Measurements from ENCODE around the gene CTPS1. TPM values are rescaled to one million over a fixed set of nuclear protein-coding genes. Genes with fewer than 3 reads are reported as not detected.

The CTPS1 gene
- total RNA-seq, 3 donors from 2014 or later = 13.1 to 20.0 (median 13.2) TPM

GRCh38 chr1:40988280-40988679 lies 8.8 kb downstream of the CTPS1 start:
- Histone ChIP-seq H3K36me3 (peaks cover 5% of the 10 kb centered on the region), H3K4me1 (no peaks in the 10 kb centered on the region)
- intact Hi-C loops (cut with DNase I; ENCODE audit: low total_unique reads) = no loop called here

DNA sequence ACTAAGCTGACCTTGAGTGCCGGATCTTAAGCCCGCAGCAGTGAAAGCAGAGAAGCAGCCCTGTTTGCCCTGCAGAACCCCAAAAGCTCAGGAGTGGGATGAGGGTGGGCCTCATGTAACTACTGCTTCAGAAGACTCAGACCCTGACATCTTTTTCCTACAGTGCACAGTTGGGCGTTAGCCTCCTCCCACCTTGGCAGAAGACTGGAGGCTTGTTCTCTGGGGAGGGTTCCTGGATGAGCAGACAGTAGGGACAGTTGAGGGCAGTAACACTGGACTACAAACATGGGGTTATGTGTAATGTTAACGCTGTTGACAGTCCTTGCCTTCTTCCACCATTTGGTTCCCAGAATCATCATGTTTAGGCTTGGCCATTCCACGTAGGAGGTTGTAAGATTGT lies 9.6 kb downstream of the CTPS1 start:
- Histone ChIP-seq H3K36me3 (peaks cover 5% of the 10 kb centered on the region), H3K9me3 (no peaks in the 10 kb centered on the region), H3K27me3 (no peaks in the 10 kb centered on the region), H3K27ac (no peak overlapping the region), H3K4me1 (no peaks in the 10 kb centered on the region), H3K4me3 (no peak overlapping the region)
- TF ChIP-seq POLR2AphosphoS5 (IDR thresholded peaks at IDR 0.05) = no peak
- TF ChIP-seq POLR2A (IDR thresholded peaks at IDR 0.05) = no peak
- intact Hi-C loops (cut with DNase I; ENCODE audit: low total_unique reads) = no loop called here
- DNase-seq (ENCODE audit: low spot score in 2 of 2) = no peak

More at GRCh38 chr1:40988280-40988679, 8.8 kb downstream of the CTPS1 start:
- TF ChIP-seq POLR2A (IDR thresholded peaks at IDR 0.05) (no peak), CTCF (IDR thresholded peaks at IDR 0.05) (no peak), POLR2AphosphoS5 (IDR thresholded peaks at IDR 0.05) (no peak)
- Histone ChIP-seq H3K9me3 (no peaks in the 10 kb centered on the region), H3K27me3 (no peaks in the 10 kb centered on the region), H3K27ac (no peak overlapping the region), H3K4me3 (no peak overlapping the region)
- DNase-seq (ENCODE audit: low spot score in 2 of 2) = no peak

DNA sequence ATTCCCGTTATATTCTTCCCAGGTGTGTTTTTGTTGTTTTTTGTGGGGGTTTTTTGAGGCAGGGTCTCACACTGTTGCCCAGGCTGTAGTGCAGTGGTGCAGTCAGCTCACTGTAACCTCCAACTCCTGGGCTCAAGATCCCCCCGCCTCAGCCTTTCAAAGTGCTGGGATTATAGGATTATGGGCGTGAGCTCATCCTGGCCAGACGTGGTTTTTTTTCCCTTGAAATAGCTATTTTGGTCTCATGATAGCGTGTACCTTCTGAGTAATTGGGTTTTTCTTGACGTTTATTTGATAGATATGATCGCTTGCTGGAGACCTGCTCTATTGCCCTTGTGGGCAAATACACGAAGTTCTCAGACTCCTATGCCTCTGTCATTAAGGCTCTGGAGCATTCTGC lies 17.6 kb downstream of the CTPS1 start:
- Histone ChIP-seq H3K36me3 (no peaks in the 10 kb centered on the region), H3K4me1 (no peaks in the 10 kb centered on the region), H3K27ac (no peak overlapping the region), H3K9me3 (no peaks in the 10 kb centered on the region), H3K27me3 (no peaks in the 10 kb centered on the region), H3K4me3 (no peak overlapping the region)
- TF ChIP-seq POLR2AphosphoS5 (IDR thresholded peaks at IDR 0.05) (no peak), POLR2A (IDR thresholded peaks at IDR 0.05) (no peak), CTCF (IDR thresholded peaks at IDR 0.05) (no peak)
- intact Hi-C loops (cut with DNase I; ENCODE audit: low total_unique reads) = no loop called here
- DNase-seq (ENCODE audit: low spot score in 2 of 2) = no peak

GRCh38 chr1:40998668-40999067 lies 19.2 kb downstream of the CTPS1 start:
- Histone ChIP-seq H3K27ac (no peak overlapping the region), H3K4me1 (peaks cover 5% of the 10 kb centered on the region in 2 donors), H3K27me3 (no peaks in the 10 kb centered on the region), H3K36me3 (no peaks in the 10 kb centered on the region), H3K4me3 (no peak overlapping the region), H3K9me3 (no peaks in the 10 kb centered on the region)
- intact Hi-C loops (cut with DNase I; ENCODE audit: low total_unique reads) = no loop called here
- TF ChIP-seq POLR2AphosphoS5 (IDR thresholded peaks at IDR 0.05) = no peak
- TF ChIP-seq CTCF (IDR thresholded peaks at IDR 0.05) = no peak
- no peak for TF ChIP-seq POLR2A (IDR thresholded peaks at IDR 0.05)
- DNase-seq (ENCODE audit: low spot score in 2 of 2) = no peak

GRCh38 chr1:41003127-41003639 lies 23.7 kb downstream of the CTPS1 start:
- H3K27ac ChIP-seq = peak overlapping the region; percentile 21 to 36

More at GRCh38 chr1:41003127-41003639, 23.7 kb downstream of the CTPS1 start:
- Histone ChIP-seq H3K36me3 (no peaks in the 10 kb centered on the region), H3K9me3 (no peaks in the 10 kb centered on the region), H3K4me1 (peaks cover 5% of the 10 kb centered on the region in 2 donors), H3K27me3 (no peaks in the 10 kb centered on the region), H3K4me3 (no peak overlapping the region)
- TF ChIP-seq CTCF (IDR thresholded peaks at IDR 0.05) = no peak
- TF ChIP-seq POLR2AphosphoS5 (IDR thresholded peaks at IDR 0.05) = no peak
- TF ChIP-seq POLR2A (IDR thresholded peaks at IDR 0.05) = no peak
- no peak for DNase-seq (ENCODE audit: low spot score in 2 of 2)
- intact Hi-C loops (cut with DNase I; ENCODE audit: low total_unique reads) = no loop called here

All from breast epithelium (tissue), 4 donors.